IgD-negative memory B cell (primary cell): Measurements from ENCODE around the gene HID1. TPM values are rescaled to one million over a fixed set of nuclear protein-coding genes. Genes with fewer than 3 reads are reported as not detected.
A peak's percentile ranks its signal among the peaks of the same experiment; 100 is the strongest.
"Not testable (repeated sequence)": the region's sequence is repeated elsewhere in the genome, so short reads cannot be mapped to it uniquely, and the experiment has no call there.

Experiments
- H3K27ac Mint-ChIP-seq, 3 donors: one replicate each; pipeline ENCODE4 v1.8.0; 2020 to 2022; ENCODE audit warnings: mild to moderate bottlenecking in 3 of 3, mixed read lengths in 3 of 3, moderate library complexity in 1 of 3
- H3K27me3 Mint-ChIP-seq: one replicate; pipeline ENCODE4 v1.8.0; 2021; ENCODE audit warnings: mixed read lengths
- H3K36me3 Mint-ChIP-seq: one replicate; pipeline ENCODE4 v1.8.0; 2020; ENCODE audit warnings: mild to moderate bottlenecking, mixed read lengths
- H3K4me1 Mint-ChIP-seq, 3 donors: one replicate each; pipeline ENCODE4 v1.8.0; 2020 to 2022; ENCODE audit warnings: mixed read lengths in 3 of 3, mild to moderate bottlenecking in 1 of 3
- H3K4me3 Mint-ChIP-seq, 4 donors: one replicate each; pipeline ENCODE4 v1.8.0; 2020 to 2022; ENCODE audit warnings: mild to moderate bottlenecking in 4 of 4, mixed read lengths in 4 of 4, moderate library complexity in 3 of 4
- H3K9me3 Mint-ChIP-seq, 3 donors: one replicate each; pipeline ENCODE4 v1.8.0; 2020 to 2021; ENCODE audit warnings: mixed read lengths in 3 of 3, mild to moderate bottlenecking in 1 of 3
- polyA plus RNA-seq: library from polyadenylated mRNA; unstranded; fragments of 300-500 nt; fragmentation: Illumina TruSeq; gene quantifications from one replicate; pipeline ENCODE4 v1.2.3, GENCODE V29; 2021

Gene HID1
- polyA plus RNA-seq, 1 donor from 2014 or later = 1.2 TPM

DNA sequence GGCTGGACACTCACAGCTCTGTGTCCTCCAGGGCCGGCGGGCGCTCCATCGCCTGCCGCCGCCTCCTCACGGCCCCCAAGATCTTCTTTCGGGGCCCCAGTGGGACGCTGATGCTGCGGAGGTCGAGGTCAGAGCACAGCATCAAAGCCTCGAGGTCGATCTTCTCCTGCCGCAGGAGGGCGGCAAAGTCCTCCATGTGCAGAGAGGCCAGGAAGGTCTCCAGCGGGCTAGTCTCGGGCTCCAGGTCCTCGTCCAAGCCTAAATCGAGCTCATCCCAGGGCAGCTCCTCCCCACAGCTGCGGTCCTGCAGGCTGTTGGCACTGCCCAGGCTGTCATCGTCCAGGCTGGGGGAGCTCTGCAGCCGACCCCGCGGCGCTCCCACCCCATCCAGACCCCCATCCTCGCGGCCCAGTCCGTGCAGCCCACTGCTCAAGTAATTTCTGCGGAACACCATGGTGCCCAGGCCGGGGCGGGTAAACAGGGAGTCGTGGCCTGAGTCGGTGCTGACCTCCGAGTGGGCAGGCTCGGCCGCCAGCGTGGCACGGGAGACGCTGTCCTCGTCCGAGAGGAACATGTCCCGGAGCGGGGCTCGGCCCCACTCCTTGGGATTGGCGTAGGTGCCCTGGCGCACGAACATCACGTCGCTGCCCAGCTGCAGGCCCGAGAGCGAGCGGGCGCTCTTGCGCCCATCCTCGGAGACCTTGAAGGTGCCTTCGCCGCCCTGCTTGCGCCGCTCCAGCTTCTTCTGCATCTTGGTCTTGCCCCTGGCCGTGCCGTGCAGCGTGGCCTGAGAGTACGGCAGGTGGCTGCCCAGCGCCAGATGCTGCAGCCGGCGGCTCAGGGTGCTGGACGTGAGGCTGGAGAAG is 52.9 kb downstream of the HID1 start:
- H3K27ac Mint-ChIP-seq = no peak overlapping the region
- H3K9me3 Mint-ChIP-seq = no peaks in the 10 kb centered on the region
- no peak overlapping the region for H3K4me3 Mint-ChIP-seq
- peaks cover 0 to 2% (median 0%) of the 10 kb centered on the region in 3 donors for H3K4me1 Mint-ChIP-seq
- H3K36me3 Mint-ChIP-seq = peaks cover 2% of the 10 kb centered on the region
- H3K27me3 Mint-ChIP-seq = peaks cover 24% of the 10 kb centered on the region

DNA sequence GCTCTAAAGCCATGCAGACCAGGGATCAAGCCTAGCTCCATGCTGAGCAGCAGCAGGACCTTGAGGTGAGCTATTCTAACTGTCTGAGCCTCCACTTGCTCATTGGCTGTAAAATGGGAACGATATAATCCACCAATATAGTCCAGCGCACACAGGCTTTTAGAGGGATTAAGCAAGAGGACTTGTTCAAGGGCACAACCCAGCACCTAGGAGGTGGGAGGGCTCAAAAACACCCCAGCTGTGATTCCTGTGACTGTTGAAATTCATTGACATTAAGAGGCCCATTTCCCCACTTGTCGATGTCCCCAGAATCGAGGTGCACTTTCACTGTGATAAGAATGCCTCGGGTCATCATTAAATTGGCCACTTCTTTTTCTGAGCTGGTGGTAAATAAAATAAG is 53.7 kb downstream of the HID1 start:
- H3K4me1 Mint-ChIP-seq = no peaks in the 10 kb centered on the region
- no peak overlapping the region for H3K27ac Mint-ChIP-seq
- H3K4me3 Mint-ChIP-seq = no peak overlapping the region
- H3K36me3 Mint-ChIP-seq = peaks cover 2% of the 10 kb centered on the region
- H3K27me3 Mint-ChIP-seq = peaks cover 19% of the 10 kb centered on the region
- H3K9me3 Mint-ChIP-seq = no peaks in the 10 kb centered on the region

DNA sequence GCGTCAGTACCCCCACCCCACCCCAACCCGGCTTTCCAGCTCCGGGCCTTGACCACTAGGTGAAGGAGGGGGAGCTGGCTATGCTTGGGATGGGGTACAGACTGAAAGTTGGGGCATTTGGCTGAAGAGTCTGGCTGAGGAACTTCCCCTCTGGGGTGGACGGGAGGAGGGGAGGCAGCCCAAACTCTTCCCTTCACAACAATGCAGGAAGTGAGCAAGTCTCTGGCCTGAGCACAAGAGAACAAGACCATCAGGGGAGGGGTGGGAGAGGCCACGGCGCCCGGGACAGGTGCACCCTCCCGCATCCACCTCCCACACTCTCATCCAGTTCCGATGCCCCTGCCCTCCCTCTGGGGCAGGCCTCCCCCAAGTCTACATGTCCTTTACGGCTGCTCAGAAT is 55.1 kb downstream of the HID1 start:
- no peak overlapping the region for H3K27ac Mint-ChIP-seq
- no peaks in the 10 kb centered on the region for H3K4me1 Mint-ChIP-seq
- H3K36me3 Mint-ChIP-seq = peaks cover 2% of the 10 kb centered on the region
- H3K27me3 Mint-ChIP-seq = peaks cover 15% of the 10 kb centered on the region
- no peaks in the 10 kb centered on the region for H3K9me3 Mint-ChIP-seq
- H3K4me3 Mint-ChIP-seq = no peak overlapping the region

DNA sequence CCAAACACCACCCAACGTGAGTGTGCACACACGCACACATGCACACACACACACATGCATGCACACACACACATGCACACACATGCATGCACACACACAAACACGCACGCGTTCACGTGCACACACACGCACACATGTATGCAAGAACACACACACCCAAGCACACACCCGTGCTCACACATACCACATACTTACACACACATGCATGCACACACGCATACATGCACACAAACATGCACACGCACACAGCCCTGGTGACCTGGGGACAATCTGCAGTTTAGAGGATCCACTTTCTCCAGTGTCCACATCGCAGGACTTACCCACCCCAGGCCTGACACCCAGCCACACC is 55.7 kb downstream of the HID1 start:
- no peak overlapping the region for H3K4me3 Mint-ChIP-seq
- H3K27ac Mint-ChIP-seq = no peak overlapping the region
- peaks cover 12% of the 10 kb centered on the region for H3K27me3 Mint-ChIP-seq
- peaks cover 2% of the 10 kb centered on the region for H3K36me3 Mint-ChIP-seq
- H3K4me1 Mint-ChIP-seq = no peaks in the 10 kb centered on the region
- no peaks in the 10 kb centered on the region for H3K9me3 Mint-ChIP-seq

DNA sequence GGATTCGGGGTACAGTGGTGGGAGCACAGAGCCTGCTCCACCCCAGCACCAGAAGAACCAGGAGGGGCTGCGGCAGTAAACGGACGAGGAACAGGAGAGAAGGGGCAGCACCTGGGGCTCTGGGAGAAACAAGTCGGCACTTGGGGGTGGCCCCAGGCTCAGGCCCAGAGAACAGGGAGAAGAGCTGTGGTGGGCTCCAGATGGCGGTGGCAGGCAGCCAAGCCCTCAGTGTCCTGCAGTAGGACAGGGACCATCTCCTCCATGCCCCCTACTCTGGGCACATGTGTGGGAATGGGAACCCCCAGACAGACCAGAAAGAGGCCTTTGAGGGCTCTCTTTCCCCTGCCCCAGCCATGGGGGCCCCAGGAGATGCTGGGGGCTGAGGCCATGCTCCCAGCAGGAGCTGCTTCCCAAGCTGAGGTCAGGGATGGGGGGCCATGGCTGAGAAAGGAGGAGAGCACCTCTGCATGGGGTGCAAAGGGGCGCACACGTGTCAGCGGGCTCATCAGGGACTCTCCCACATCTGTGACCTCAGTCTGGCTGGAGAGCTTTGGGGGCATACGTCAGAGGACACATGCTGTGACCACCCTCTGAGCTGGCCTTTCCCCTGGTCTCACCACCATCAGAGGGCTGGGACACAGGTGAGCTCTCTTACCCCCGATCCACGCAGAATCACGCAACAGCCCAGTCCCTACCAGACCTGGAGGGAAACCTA is 56.3 kb downstream of the HID1 start:
- no peak overlapping the region for H3K27ac Mint-ChIP-seq

DNA sequence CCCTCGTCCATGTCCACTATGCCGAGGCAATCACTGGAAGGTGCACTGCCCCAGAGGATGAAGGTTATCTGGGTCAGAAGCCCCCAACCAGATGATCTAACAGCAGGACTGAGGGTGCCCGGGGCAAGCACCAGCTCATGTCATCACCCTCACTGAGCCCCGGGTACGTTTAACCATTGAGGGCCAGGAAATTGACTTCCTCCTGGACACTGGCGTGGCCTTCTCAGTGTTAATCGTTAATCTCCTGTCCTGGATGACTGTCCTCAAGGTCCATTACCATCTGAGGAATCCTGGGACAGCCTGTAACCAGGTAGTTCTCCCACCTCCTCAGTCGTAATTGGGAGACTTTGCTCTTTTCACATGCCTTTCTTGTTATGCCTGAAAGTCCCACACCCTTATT is 61.1 kb downstream of the HID1 start:
- not testable (repeated sequence) for H3K27me3 Mint-ChIP-seq, H3K4me3 Mint-ChIP-seq, H3K9me3 Mint-ChIP-seq, H3K27ac Mint-ChIP-seq, H3K36me3 Mint-ChIP-seq, H3K4me1 Mint-ChIP-seq

More for the DNA sequence above, 56.3 kb downstream of the HID1 start:
- H3K36me3 Mint-ChIP-seq = peaks cover 2% of the 10 kb centered on the region
- no peaks in the 10 kb centered on the region for H3K4me1 Mint-ChIP-seq
- no peaks in the 10 kb centered on the region for H3K9me3 Mint-ChIP-seq
- peak overlapping the region in 1 of 4 donors; percentile 57 for H3K4me3 Mint-ChIP-seq
- H3K27me3 Mint-ChIP-seq = peaks cover 12% of the 10 kb centered on the region

DNA sequence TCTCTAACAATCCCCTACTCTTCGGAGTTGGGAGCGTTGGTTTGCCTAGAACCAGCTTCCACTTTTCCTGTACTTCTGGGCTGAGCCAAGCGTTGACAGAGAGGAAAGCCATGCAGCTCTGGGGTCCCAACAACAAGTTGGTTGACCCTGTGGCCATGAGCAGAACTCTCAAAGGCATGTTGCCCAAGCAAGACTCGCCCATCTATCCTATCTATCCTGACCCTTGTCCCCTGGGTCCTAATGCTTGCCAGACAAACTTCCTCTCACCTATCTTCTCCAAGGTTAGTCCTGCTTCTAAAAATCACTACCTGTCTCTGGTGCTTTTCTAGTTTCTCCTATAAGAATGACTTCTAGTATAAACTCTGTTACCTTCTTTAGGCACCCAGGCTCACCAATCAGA is 63.5 kb downstream of the HID1 start:
- H3K27ac Mint-ChIP-seq, H3K4me1 Mint-ChIP-seq, H3K36me3 Mint-ChIP-seq, H3K4me3 Mint-ChIP-seq, H3K9me3 Mint-ChIP-seq, H3K27me3 Mint-ChIP-seq: not testable (repeated sequence)

DNA sequence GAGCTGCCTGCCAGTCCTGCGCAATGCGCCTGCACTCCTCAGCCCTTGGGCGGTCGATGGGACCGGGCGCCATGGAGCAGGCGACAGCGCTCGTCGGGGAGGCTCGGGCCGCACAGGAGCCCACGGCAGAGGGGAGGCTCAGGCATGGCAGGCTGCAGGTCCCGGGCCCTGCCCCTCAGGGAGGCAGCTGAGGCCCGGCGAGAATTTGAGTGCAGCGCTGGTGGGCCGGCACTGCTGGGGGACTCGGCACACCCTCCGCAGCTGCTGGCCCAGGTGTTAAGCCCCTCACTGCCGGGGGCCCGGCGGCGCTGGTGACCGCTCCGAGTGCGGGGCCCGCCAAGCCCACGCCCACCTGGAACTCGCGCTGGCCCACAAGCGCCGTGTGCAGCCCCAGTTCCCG is 65.5 kb downstream of the HID1 start:
- peaks cover 10% of the 10 kb centered on the region for H3K27me3 Mint-ChIP-seq
- no peaks in the 10 kb centered on the region for H3K36me3 Mint-ChIP-seq
- H3K9me3 Mint-ChIP-seq = peaks cover 0 to 2% (median 0%) of the 10 kb centered on the region in 3 donors
- no peak overlapping the region for H3K4me3 Mint-ChIP-seq
- H3K27ac Mint-ChIP-seq = no peak overlapping the region
- H3K4me1 Mint-ChIP-seq = no peaks in the 10 kb centered on the region

DNA sequence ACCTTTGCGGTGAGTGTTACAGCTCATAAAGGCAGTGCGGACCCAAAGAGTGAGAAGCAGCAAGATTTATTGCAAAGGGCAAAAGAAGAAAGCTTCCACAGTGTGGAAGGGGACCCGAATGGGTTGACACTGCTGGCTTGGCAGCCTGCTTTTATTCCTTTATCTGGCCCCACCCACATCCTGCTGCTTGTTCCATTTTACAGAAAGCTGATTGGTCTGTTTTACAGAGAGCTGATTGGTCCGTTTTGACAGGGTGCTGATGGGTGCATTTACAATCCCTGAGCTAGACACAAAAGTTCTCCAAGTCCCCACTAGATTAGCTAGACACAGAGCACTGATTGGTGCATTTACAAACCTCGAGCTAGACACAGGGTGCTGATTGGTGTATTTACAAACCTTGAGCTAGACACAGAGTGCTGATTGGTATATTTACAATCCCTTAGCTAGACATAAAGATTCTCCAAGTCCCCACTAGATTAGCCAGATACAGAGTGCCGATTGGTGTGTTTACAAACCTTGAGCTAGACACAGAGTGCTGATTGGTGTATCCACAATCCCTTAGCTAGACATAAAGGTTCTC is 66.3 kb downstream of the HID1 start:
- H3K4me3 Mint-ChIP-seq, H3K36me3 Mint-ChIP-seq, H3K9me3 Mint-ChIP-seq, H3K27ac Mint-ChIP-seq, H3K4me1 Mint-ChIP-seq: not testable (repeated sequence)
- H3K27me3 Mint-ChIP-seq = peaks cover 14% of the 10 kb centered on the region

DNA sequence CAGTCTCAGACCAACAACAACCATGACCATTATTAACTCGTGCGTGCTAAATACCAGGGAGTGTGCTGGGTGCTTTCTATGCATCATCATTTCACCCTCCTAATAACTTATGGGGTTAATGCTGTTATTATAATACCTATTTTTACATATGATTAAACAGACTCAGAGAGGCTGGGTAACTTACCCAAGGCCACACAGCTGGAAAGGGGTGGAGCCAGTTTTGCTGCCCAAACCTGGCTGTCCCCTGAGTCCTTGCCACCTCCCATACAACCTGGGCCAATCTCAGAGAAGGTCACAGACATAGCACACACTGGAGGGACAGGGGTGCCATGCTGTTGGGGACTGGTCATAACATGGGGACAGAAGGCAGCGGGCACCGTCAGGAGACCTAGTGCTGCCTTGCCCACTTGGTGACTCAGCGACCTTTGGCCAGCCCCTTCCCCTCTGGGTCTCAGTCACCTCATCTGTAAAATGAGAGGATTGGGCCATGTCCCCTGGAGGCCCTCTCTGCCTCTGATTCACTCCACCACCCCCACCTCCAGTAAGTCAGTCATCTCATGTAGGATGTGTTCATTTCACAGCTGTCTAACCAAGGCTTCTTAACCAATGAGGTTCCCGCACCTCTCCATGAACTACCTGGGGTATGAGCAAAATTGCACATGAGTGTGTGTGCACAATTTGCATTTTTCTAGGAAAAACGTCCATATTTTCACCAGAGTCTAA is 67.7 kb downstream of the HID1 start:
- Mint-ChIP-seq H3K9me3 (peaks cover 0 to 2% (median 0%) of the 10 kb centered on the region in 3 donors), H3K27me3 (peaks cover 14% of the 10 kb centered on the region), H3K4me1 (no peaks in the 10 kb centered on the region), H3K27ac (peak overlapping the region in 1 of 3 donors; percentile 65), H3K4me3 (no peak overlapping the region), H3K36me3 (no peaks in the 10 kb centered on the region)

DNA sequence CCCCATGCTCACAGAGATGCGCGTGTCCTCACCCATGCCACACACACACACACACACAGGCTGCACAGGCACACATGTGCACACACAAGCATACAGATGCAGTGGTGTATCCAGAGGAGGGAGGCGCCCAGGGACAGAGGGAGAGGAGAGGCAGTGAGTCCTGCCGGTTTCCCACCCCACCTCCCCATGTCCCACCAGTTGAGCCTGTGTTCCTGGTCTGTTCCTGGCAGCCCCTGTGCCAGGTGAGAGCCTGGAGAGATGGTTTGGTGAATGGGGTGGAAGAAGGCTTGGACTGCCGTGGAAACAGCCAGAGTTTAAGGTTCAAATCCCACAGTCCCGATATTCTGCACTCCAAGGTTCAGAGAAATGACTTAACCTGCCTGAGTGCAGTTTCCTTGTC is 68.9 kb downstream of the HID1 start:
- Mint-ChIP-seq H3K9me3 (peaks cover 0 to 2% (median 2%) of the 10 kb centered on the region in 3 donors), H3K27me3 (peaks cover 14% of the 10 kb centered on the region)

DNA sequence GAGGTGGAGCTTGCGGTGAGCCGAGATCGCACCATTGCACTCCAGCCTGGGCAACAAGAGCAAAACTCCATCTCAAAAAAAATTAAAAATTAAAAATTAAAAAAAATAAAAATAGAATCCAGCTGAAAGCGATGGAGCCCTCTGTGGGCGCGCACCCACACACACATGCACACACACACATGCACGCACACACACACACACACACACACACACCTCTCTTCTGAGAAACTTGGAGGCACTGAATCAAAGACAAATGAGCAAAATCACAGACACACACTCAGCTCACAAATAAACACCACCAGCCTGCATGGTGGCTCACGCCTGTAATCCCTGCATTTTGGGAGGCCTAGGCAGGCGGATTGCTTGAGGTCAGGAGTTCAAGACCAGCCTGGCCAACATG is 69.5 kb downstream of the HID1 start:
- Mint-ChIP-seq H3K27ac (no peak overlapping the region), H3K4me3 (no peak overlapping the region), H3K4me1 (no peaks in the 10 kb centered on the region), H3K9me3 (peaks cover 0 to 2% (median 2%) of the 10 kb centered on the region in 3 donors), H3K36me3 (no peaks in the 10 kb centered on the region), H3K27me3 (peaks cover 14% of the 10 kb centered on the region)

More for the DNA sequence above, 68.9 kb downstream of the HID1 start:
- Mint-ChIP-seq H3K4me1 (no peaks in the 10 kb centered on the region), H3K36me3 (no peaks in the 10 kb centered on the region), H3K4me3 (no peak overlapping the region), H3K27ac (peak overlapping the region in 1 of 3 donors; percentile 73)

DNA sequence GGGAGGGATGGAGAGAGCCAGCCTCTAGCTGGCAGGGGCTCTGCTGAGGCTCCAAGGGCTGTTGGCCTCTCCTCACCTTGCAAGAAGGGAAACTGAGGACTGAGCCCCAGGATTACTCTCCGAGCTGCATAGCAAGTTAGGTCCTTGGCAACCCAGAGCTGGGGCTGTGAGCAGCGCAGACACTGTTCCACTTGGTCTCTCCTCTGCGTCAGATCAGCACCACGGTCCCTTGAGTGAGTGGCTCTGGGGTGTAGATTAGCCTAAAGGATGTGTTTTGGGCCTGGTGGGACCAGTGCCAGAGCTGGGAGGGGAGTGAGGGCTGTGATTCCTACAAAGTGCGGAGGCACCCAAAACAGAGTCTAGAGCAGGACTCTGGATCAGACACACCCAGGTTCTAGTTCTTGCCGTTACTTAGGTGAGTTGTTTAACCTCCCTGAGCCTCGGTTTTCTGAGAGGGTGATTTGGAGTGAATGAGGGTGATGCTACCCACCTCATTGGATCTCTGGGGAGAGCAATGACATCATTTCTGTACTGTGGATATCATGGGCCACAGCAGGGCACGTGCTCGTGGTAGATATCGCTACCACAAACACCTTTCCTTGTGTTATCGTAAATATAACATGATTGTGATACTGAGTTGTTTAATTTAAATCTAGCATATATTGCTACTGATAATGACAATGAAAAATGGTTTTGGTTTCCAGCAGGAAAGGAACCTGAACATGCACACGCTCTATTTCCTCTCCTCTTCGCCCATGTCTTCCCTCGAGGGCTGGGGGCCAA is 71.0 kb downstream of the HID1 start:
- Mint-ChIP-seq H3K27ac (no peak overlapping the region), H3K9me3 (peaks cover 0 to 2% (median 2%) of the 10 kb centered on the region in 3 donors), H3K4me3 (no peak overlapping the region), H3K4me1 (no peaks in the 10 kb centered on the region), H3K27me3 (peaks cover 15% of the 10 kb centered on the region), H3K36me3 (no peaks in the 10 kb centered on the region)
